Measurements from ENCODE around the gene ZG16.

ZG16 gene

DNA sequence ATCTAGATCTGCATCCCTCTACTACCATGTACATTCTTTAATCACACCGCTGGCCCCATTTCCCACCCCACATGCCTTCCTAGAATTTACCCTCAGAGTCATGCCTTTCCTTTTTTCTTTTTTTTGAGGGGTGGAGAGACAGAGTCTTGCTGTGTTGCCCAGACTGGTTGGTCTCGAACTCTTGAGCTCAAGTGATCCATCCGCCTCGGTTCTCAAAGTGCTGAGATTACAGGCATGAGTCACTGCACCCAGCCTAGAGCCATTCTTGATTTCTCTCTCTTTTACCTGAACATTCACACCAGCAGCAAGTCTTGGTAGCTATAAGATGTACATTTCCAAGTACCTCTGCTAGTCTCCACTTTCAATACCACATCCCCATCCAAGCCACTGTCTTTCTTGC is 40.0 kb downstream of the ZG16 start:
- no peak overlapping the region for H3K4me2 ChIP-seq (ENCODE audit: low read length)
- peaks cover 31% of the 10 kb centered on the region for H3K79me2 ChIP-seq (ENCODE audit: low read length)
- H3K4me1 ChIP-seq (ENCODE audit: low read length): peaks cover 30% of the 10 kb centered on the region
- H3K9ac ChIP-seq (ENCODE audit: low read length): no peak overlapping the region
- H3K27ac ChIP-seq (ENCODE audit: low read length): no peak overlapping the region
- H4K20me1 ChIP-seq (ENCODE audit: insufficient read depth, low read length): peaks cover 12% of the 10 kb centered on the region; the same call in 1 of the 2 replicates
- H3K36me3 ChIP-seq (replicated peaks; ENCODE audit: low read depth, low read length): peaks cover 35% of the 10 kb centered on the region
- TF ChIP-seq, protein P1, sequence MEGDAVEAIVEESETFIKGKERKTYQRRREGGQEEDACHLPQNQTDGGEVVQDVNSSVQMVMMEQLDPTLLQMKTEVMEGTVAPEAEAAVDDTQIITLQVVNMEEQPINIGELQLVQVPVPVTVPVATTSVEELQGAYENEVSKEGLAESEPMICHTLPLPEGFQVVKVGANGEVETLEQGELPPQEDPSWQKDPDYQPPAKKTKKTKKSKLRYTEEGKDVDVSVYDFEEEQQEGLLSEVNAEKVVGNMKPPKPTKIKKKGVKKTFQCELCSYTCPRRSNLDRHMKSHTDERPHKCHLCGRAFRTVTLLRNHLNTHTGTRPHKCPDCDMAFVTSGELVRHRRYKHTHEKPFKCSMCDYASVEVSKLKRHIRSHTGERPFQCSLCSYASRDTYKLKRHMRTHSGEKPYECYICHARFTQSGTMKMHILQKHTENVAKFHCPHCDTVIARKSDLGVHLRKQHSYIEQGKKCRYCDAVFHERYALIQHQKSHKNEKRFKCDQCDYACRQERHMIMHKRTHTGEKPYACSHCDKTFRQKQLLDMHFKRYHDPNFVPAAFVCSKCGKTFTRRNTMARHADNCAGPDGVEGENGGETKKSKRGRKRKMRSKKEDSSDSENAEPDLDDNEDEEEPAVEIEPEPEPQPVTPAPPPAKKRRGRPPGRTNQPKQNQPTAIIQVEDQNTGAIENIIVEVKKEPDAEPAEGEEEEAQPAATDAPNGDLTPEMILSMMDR (IDR thresholded peaks at IDR 0.05; ENCODE audit: low read depth, low read length): no peak
- no peak for TF ChIP-seq EZH2phosphoT487 (IDR thresholded peaks at IDR 0.05; ENCODE audit: low read depth)
- no peak overlapping the region for H2AFZ ChIP-seq (ENCODE audit: low read depth, low read length)
- no peak overlapping the region for H3K4me3 ChIP-seq (ENCODE audit: low read length)
- H3K27me3 ChIP-seq (ENCODE audit: low read depth, low read length): no peaks in the 10 kb centered on the region
- no peaks in the 10 kb centered on the region for H3K9me3 ChIP-seq (ENCODE audit: insufficient read depth, low read length)

DNA sequence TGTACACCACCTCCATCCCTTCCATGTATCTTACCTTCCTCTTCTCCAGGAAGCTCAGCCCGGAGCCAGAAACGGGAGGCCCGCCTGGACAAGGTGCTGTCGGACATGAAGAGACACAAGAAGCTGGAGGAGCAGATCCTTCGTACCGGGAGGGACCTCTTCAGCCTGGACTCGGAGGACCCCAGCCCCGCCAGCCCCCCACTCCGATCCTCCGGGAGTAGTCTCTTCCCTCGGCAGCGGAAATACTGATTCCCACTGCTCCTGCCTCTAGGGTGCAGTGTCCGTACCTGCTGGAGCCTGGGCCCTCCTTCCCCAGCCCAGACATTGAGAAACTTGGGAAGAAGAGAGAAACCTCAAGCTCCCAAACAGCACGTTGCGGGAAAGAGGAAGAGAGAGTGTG is 41.5 kb downstream of the ZG16 start:
- Histone ChIP-seq H2AFZ (ENCODE audit: low read depth, low read length) (no peak overlapping the region), H3K9ac (ENCODE audit: low read length) (no peak overlapping the region), H3K9me3 (ENCODE audit: insufficient read depth, low read length) (no peaks in the 10 kb centered on the region), H3K4me3 (ENCODE audit: low read length) (peak overlapping the region; percentile 76; the same call in 1 of the 2 replicates), H3K27me3 (ENCODE audit: low read depth, low read length) (no peaks in the 10 kb centered on the region), H3K4me2 (ENCODE audit: low read length) (peak overlapping the region; percentile 83), H3K27ac (ENCODE audit: low read length) (peak overlapping the region; percentile 51; the same call in 1 of the 2 replicates), H3K36me3 (replicated peaks; ENCODE audit: low read depth, low read length) (peaks cover 35% of the 10 kb centered on the region), H3K79me2 (ENCODE audit: low read length) (peaks cover 31% of the 10 kb centered on the region), H3K4me1 (ENCODE audit: low read length) (peaks cover 28% of the 10 kb centered on the region), H4K20me1 (ENCODE audit: insufficient read depth, low read length) (peaks cover 12% of the 10 kb centered on the region; the same call in 1 of the 2 replicates)
- TF ChIP-seq, protein P1 (IDR thresholded peaks at IDR 0.05; ENCODE audit: low read depth, low read length): no peak
- TF ChIP-seq EZH2phosphoT487 (IDR thresholded peaks at IDR 0.05; ENCODE audit: low read depth): no peak

DNA sequence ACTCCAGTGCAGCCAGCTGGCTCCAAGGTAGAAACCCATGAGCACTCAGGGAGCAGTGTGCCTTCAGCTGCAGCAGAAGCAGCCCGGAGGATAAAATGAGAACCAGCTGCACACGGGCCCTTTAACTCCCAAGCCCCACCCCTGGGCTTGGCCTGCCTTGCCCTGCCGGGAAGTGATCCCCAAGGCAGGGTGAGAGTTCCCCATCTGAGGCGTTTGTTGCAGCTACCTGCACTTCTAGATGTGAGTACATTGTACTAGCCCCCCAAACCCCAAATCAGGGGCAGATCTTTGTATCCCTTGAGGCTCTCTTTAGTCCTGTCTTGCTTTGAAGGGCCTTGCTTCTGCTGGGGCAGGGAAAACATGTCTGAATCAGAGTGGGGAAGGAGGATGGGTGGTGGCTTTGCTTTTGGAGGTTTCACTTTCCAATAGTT is 42.2 kb downstream of the ZG16 start, which contains the start of gene MVP:
MVP (plus strand) TSS at position 192 of the 431 bp plus-strand sequence. CDS start 10,088 bp downstream, outside the sequence.
- Histone ChIP-seq H4K20me1 (ENCODE audit: insufficient read depth, low read length) (peaks cover 12% of the 10 kb centered on the region; the same call in 1 of the 2 replicates), H3K4me1 (ENCODE audit: low read length) (peaks cover 28% of the 10 kb centered on the region), H3K36me3 (replicated peaks; ENCODE audit: low read depth, low read length) (peaks cover 35% of the 10 kb centered on the region), H3K27ac (ENCODE audit: low read length) (peak within 1 kb of the TSS; percentile 51), H3K27me3 (ENCODE audit: low read depth, low read length) (no peaks in the 10 kb centered on the region), H3K9me3 (ENCODE audit: insufficient read depth, low read length) (no peaks in the 10 kb centered on the region), H3K4me2 (ENCODE audit: low read length) (peak within 1 kb of the TSS; percentile 83), H3K4me3 (ENCODE audit: low read length) (peak within 1 kb of the TSS; percentile 76), H3K79me2 (ENCODE audit: low read length) (peaks cover 31% of the 10 kb centered on the region), H3K9ac (ENCODE audit: low read length) (peak within 1 kb of the TSS; percentile 49), H2AFZ (ENCODE audit: low read depth, low read length) (no peak within 1 kb of the TSS)
- TF ChIP-seq, protein P1 (IDR thresholded peaks at IDR 0.05; ENCODE audit: low read depth, low read length): no peak
- TF ChIP-seq EZH2phosphoT487 (IDR thresholded peaks at IDR 0.05; ENCODE audit: low read depth): no peak

DNA sequence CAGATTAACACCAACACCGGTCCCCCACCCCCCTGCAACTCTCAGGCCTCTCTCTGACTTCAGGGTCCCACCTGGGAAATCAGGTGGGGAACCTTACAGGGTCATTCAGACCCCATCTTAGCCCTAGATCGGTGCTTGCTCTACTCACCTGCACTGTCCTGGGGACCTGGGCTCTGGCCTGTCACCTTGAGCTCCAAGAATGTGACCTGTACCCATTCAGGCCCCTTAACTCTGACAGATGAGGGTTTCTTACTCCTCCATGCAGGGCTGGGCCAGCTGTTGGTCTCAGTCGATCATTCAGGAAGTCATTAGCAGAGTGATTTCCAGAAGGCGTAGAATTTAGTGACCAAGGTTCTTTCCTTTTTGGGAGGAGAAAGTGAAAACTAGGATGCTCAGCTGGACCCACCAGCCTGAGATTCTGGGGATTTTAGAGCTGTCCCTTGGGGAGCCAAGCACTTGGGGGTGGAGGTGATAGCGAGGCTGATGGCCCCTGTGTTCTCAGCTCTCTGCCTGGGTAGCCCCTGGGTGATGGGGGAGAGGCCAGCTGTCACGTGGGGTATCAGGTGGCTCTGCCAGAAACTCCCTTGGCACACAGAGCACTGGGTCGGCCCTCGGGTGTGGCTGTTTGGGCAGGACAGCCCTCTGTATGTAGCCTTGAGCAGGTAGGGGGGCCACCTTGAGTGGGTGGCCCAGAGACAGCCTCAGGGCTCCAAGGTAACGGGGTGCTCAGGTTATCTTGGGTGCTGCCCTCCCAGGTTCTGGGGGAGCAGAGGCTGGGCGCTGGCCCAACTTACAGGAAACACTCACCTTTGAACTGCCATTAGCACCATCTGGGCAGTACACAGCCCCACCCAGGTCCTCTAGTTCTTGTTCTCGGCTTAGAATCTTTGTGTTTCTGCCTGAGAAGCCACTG is 42.9 kb downstream of the ZG16 start:
- Histone ChIP-seq H3K79me2 (ENCODE audit: low read length) (peaks cover 31% of the 10 kb centered on the region), H2AFZ (ENCODE audit: low read depth, low read length) (no peak overlapping the region), H3K27ac (ENCODE audit: low read length) (peak overlapping the region; percentile 51), H3K36me3 (replicated peaks; ENCODE audit: low read depth, low read length) (peaks cover 35% of the 10 kb centered on the region), H3K9ac (ENCODE audit: low read length) (peak overlapping the region; percentile 49), H3K27me3 (ENCODE audit: low read depth, low read length) (no peaks in the 10 kb centered on the region), H3K4me2 (ENCODE audit: low read length) (peak overlapping the region; percentile 83), H3K4me1 (ENCODE audit: low read length) (peaks cover 33% of the 10 kb centered on the region), H3K4me3 (ENCODE audit: low read length) (peak overlapping the region; percentile 76), H3K9me3 (ENCODE audit: insufficient read depth, low read length) (no peaks in the 10 kb centered on the region), H4K20me1 (ENCODE audit: insufficient read depth, low read length) (peaks cover 12% of the 10 kb centered on the region; the same call in 1 of the 2 replicates)
- TF ChIP-seq, protein P1 (IDR thresholded peaks at IDR 0.05; ENCODE audit: low read depth, low read length): no peak
- TF ChIP-seq EZH2phosphoT487 (IDR thresholded peaks at IDR 0.05; ENCODE audit: low read depth): no peak
